Hepatocyte (in vitro differentiated cells): ENCODE data around the gene CLIC2.

Experiments
- EZH2phosphoT487 ChIP-seq: fragments of 200-600 bp; sonication (generic); IDR thresholded peaks from one replicate; pipeline ENCODE4 v1.6.1; 2018; ENCODE audit warnings: antibody characterized with exemption, mild to moderate bottlenecking, low read depth, moderate library complexity; ENCODE audit not compliant: unreplicated experiment, severe bottlenecking
- TF ChIP-seq, protein P1 (sequence below): fragments of 200-600 bp; sonication (generic); IDR thresholded peaks from 2 replicates; pipeline ENCODE4 v1.5.1; 2016; ENCODE audit warnings: antibody characterized with exemption, mild to moderate bottlenecking; ENCODE audit not compliant: poor library complexity

DNA sequence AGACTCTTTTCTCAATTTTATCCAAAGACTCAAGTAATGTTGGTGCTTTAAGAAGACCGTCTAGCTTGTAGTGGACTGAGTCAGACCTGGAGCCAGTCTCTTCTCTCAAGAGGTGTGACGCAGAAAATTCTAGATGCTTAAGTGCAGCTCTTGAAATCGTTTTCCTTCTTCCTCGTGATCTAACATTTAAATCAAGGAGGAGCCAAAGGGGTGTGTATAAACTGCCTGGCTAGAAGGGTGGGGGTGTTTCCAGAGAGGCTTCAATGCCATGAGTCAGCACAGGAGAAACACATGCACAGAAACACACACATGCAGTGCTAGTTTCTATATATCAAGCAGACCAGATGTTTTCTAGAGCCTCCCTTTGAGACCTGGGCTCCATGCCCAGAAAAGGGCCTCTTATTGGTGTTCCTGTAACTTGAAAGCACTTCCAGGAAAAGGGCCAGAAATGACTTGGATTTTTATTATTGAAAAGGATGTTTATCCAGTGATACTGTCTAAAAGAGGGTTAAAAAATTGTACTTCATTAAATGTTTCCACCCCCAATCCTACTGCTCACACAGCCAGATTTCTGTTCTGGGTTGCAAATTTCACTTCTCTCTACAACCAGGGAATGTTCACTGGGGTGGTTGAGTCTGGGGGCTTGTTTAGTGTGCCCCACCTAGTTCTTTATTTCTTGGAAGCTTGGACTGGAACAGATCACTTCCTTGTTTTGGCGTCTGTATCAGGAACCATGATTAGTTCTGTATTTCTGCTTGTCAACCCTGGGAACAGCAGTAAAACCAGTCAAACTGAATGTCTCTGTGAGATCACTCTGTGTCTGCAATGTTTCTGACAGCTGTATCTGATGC, at the start of gene CLIC2:
- TF ChIP-seq, protein P1, sequence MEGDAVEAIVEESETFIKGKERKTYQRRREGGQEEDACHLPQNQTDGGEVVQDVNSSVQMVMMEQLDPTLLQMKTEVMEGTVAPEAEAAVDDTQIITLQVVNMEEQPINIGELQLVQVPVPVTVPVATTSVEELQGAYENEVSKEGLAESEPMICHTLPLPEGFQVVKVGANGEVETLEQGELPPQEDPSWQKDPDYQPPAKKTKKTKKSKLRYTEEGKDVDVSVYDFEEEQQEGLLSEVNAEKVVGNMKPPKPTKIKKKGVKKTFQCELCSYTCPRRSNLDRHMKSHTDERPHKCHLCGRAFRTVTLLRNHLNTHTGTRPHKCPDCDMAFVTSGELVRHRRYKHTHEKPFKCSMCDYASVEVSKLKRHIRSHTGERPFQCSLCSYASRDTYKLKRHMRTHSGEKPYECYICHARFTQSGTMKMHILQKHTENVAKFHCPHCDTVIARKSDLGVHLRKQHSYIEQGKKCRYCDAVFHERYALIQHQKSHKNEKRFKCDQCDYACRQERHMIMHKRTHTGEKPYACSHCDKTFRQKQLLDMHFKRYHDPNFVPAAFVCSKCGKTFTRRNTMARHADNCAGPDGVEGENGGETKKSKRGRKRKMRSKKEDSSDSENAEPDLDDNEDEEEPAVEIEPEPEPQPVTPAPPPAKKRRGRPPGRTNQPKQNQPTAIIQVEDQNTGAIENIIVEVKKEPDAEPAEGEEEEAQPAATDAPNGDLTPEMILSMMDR, result no peak
- TF ChIP-seq EZH2phosphoT487, result no peak
